ENCODE results near the gene FKBP1B.

- TF ChIP-seq TCF12 (IDR thresholded peaks at IDR 0.05; ENCODE audit: low read depth): 0 out of 2 replicates have a peak, but pooled peaks have one; percentile 18
- peak; percentile 81 for TF ChIP-seq TAF1 (IDR thresholded peaks at IDR 0.05; ENCODE audit: low read depth)
- no peak for TF ChIP-seq NFIC (IDR thresholded peaks at IDR 0.05)
- TF ChIP-seq EP300 (IDR thresholded peaks at IDR 0.05; ENCODE audit: borderline replicate concordance): no peak
- no peak for TF ChIP-seq FOXM1 (IDR thresholded peaks at IDR 0.05; ENCODE audit: borderline replicate concordance, low read depth)
- TF ChIP-seq YY1 (IDR thresholded peaks at IDR 0.05; ENCODE audit: low read depth): 0 out of 2 replicates have a peak, but pooled peaks have one; percentile 14
- TF ChIP-seq CREB1 (IDR thresholded peaks at IDR 0.05; ENCODE audit: low read depth): no peak
- no peak for TF ChIP-seq CEBPB (IDR thresholded peaks at IDR 0.05)
- TF ChIP-seq, protein P1, sequence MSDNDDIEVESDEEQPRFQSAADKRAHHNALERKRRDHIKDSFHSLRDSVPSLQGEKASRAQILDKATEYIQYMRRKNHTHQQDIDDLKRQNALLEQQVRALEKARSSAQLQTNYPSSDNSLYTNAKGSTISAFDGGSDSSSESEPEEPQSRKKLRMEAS (IDR thresholded peaks at IDR 0.05): peak; percentile 47; the same call in 1 of the 2 replicates
- TF ChIP-seq REST (IDR thresholded peaks at IDR 0.05; ENCODE audit: low read depth): no peak
- TF ChIP-seq ZBTB7A (IDR thresholded peaks at IDR 0.05; ENCODE audit: low read depth): no peak
- no peak for TF ChIP-seq EGR1 (IDR thresholded peaks at IDR 0.05)
Measured at GRCh38 chr2:24046930-24047702, 2.4 kb upstream of the FKBP1B start, which contains the start of gene WDCP.

All from Ishikawa (cell line).